Natural killer cell (primary cell): Measurements from ENCODE around the gene PLAAT4. TPM values are rescaled to one million over a fixed set of nuclear protein-coding genes. Genes with fewer than 3 reads are reported as not detected.

Experiments
- ATAC-seq, 3 donors: fragments of 150-1000 bp in 2 of 3; fragments of 200-7000 bp in 1 of 3; cut with Tn5 transposase; 1 replicate in 1 of 3; 2 replicates in 2 of 3; pipeline ENCODE4 v1.10.0; 2021; ENCODE audit warnings: mild to moderate bottlenecking in 2 of 3, moderate library complexity in 2 of 3
- DNase-seq, 2 donors: peaks; one replicate each; pipeline versions ENCODE4 v3.0.0 to v3.0.0-alpha.2; 2013 to 2021; ENCODE audit warnings: mixed read lengths in 1 of 2
- H3K27ac ChIP-seq: one replicate; pipeline ENCODE4 v1.5.1; 2013; ENCODE audit warnings: mild to moderate bottlenecking, low read length
- H3K27me3 ChIP-seq: one replicate; pipeline ENCODE4 v1.6.1; 2013; ENCODE audit warnings: low read length; ENCODE audit not compliant: control insufficient read depth, insufficient read depth
- H3K36me3 ChIP-seq: one replicate; pipeline ENCODE4 v1.6.1; 2013; ENCODE audit warnings: low read length; ENCODE audit not compliant: control insufficient read depth, insufficient read depth
- H3K4me1 ChIP-seq: one replicate; pipeline ENCODE4 v1.6.1; 2013; ENCODE audit warnings: low read length; ENCODE audit not compliant: control insufficient read depth, insufficient read depth
- H3K4me3 ChIP-seq: one replicate; pipeline ENCODE4 v1.5.1; 2013; ENCODE audit warnings: low read length
- H3K9me3 ChIP-seq: one replicate; pipeline ENCODE4 v1.6.1; 2013; ENCODE audit warnings: low read length; ENCODE audit not compliant: control insufficient read depth, insufficient read depth
- H3K27ac Mint-ChIP-seq, 2 donors: one replicate each; pipeline ENCODE4 v1.8.0; 2022; ENCODE audit warnings: mild to moderate bottlenecking in 2 of 2, mixed read lengths in 2 of 2, moderate library complexity in 1 of 2
- H3K27me3 Mint-ChIP-seq, 2 donors: one replicate each; pipeline ENCODE4 v1.8.0; 2022; ENCODE audit warnings: low read depth in 2 of 2, mixed read lengths in 2 of 2
- H3K36me3 Mint-ChIP-seq: one replicate; pipeline ENCODE4 v1.8.0; 2022; ENCODE audit warnings: mixed read lengths
- H3K4me1 Mint-ChIP-seq, 2 donors: one replicate each; pipeline ENCODE4 v1.8.0; 2022; ENCODE audit warnings: mixed read lengths in 2 of 2
- H3K4me3 Mint-ChIP-seq: one replicate; pipeline ENCODE4 v1.8.0; 2022; ENCODE audit warnings: mild to moderate bottlenecking, moderate library complexity, mixed read lengths
- H3K9me3 Mint-ChIP-seq, 2 donors: one replicate each; pipeline ENCODE4 v1.8.0; 2022; ENCODE audit warnings: mixed read lengths in 2 of 2
- WGBS: methylation state at CpG from one replicate; pipeline ENCODE4 v1.1.7; 2013; ENCODE audit warnings: missing lambda C conversion rate; ENCODE audit not compliant: insufficient coverage; 5-methylcytosine and 5-hydroxymethylcytosine counted together
- intact Hi-C: fragments of 100-400 bp; cut with micrococcal nuclease; formaldehyde crosslinking; loops from one replicate; pipeline ENCODE4 v1.14.2; 2022
- total RNA-seq, 4 donors: library from RNA; stranded (reverse); fragments of 120-200 nt in 1 of 4; gene quantifications; one replicate each; pipeline versions ENCODE4 v1.2.3 to v1.2.4, GENCODE V29; 2013 to 2022
- TF ChIP-seq, protein P1 (sequence below): fragments of 200-600 bp; IDR thresholded peaks from one replicate; pipeline ENCODE4 v1.8.0; 2022; ENCODE audit warnings: antibody characterized with exemption

Gene PLAAT4
- total RNA-seq, 3 donors from 2014 or later (not counting 1 experiment from before 2014, with no cell fraction given), result 204 to 215 (median 210) TPM

DNA sequence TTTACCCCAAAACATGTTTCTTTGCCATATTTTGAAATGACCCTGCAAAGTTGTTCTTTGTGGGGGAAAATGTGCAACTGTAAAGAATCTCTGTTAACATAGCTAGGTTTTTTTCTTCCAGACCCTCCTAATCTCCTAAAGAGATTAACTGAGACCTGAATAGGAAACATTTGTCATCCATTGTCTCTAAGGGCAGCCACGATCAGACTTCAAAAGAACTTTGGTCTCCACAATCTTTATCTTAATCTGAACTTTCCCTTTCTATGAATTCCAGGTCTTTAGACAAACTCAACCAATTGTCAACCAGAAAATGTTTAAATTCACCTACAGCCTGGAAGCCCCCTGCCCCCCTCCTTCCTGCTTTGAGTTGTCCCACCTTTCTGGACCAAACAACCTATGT, 35.4 kb upstream of the PLAAT4 start:
- H3K4me3 Mint-ChIP-seq, result no peak overlapping the region
- Histone ChIP-seq H3K36me3 (no peaks in the 10 kb centered on the region), H3K27me3 (no peaks in the 10 kb centered on the region), H3K4me3 (no peak overlapping the region), H3K27ac (no peak overlapping the region), H3K4me1 (peaks cover 18% of the 10 kb centered on the region), H3K9me3 (peaks cover 7% of the 10 kb centered on the region)
- peaks cover 3 to 7% of the 10 kb centered on the region in 2 donors for H3K9me3 Mint-ChIP-seq
- peaks cover 11 to 17% of the 10 kb centered on the region in 2 donors for H3K27me3 Mint-ChIP-seq
- intact Hi-C loops, result no loop called here
- TF ChIP-seq, protein P1, sequence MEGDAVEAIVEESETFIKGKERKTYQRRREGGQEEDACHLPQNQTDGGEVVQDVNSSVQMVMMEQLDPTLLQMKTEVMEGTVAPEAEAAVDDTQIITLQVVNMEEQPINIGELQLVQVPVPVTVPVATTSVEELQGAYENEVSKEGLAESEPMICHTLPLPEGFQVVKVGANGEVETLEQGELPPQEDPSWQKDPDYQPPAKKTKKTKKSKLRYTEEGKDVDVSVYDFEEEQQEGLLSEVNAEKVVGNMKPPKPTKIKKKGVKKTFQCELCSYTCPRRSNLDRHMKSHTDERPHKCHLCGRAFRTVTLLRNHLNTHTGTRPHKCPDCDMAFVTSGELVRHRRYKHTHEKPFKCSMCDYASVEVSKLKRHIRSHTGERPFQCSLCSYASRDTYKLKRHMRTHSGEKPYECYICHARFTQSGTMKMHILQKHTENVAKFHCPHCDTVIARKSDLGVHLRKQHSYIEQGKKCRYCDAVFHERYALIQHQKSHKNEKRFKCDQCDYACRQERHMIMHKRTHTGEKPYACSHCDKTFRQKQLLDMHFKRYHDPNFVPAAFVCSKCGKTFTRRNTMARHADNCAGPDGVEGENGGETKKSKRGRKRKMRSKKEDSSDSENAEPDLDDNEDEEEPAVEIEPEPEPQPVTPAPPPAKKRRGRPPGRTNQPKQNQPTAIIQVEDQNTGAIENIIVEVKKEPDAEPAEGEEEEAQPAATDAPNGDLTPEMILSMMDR, result no peak
- 46% methylated on average over 1 of the region's 1 CpG for WGBS
- ATAC-seq, result no peak
- H3K27ac Mint-ChIP-seq, result no peak overlapping the region
- no peak for DNase-seq
- H3K4me1 Mint-ChIP-seq, result peaks cover 0 to 24% of the 10 kb centered on the region in 2 donors
- peaks cover 13% of the 10 kb centered on the region for H3K36me3 Mint-ChIP-seq

DNA sequence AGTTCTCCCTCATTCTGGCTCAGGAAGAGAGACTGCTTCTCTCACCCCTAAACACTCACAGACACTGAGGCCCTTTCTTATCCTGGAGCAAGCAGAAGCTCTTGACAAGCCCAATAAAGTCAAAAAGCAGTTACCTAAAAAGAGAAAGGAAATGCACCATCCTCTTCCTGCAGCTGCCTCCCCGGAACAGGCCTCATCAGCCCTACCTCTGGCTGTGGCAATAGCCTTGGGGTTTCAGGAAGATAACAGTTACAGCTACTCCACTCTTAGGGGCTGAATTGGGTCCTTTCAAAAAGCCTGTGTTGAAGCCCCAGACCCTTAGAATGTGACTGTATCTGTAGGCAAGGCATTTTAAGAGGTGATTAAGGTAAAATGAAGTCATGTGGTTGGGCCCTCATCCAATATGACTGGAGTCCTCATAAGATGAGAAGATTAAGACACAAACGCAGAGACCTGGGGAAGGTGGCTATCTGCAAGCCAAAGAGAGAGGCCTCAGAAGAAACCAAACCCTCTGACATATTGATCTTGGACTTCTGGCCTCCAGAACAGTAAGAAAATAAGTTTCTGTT, 34.3 kb upstream of the PLAAT4 start:
- 34% methylated on average over 2 of the region's 2 CpGs for WGBS
- no peak for ATAC-seq
- Histone ChIP-seq H3K27ac (no peak overlapping the region), H3K4me1 (peaks cover 23% of the 10 kb centered on the region), H3K36me3 (no peaks in the 10 kb centered on the region), H3K27me3 (no peaks in the 10 kb centered on the region), H3K9me3 (peaks cover 7% of the 10 kb centered on the region), H3K4me3 (no peak overlapping the region)
- H3K9me3 Mint-ChIP-seq, result peaks cover 3 to 7% of the 10 kb centered on the region in 2 donors
- TF ChIP-seq, protein P1, result no peak
- H3K36me3 Mint-ChIP-seq, result peaks cover 13% of the 10 kb centered on the region
- peaks cover 0 to 32% of the 10 kb centered on the region in 2 donors for H3K4me1 Mint-ChIP-seq
- no peak overlapping the region for H3K4me3 Mint-ChIP-seq
- H3K27me3 Mint-ChIP-seq, result peaks cover 6 to 9% of the 10 kb centered on the region in 2 donors
- H3K27ac Mint-ChIP-seq, result peak overlapping the region in 1 of 2 donors; percentile 31
- intact Hi-C loops, result no loop called here
- no peak for DNase-seq

DNA sequence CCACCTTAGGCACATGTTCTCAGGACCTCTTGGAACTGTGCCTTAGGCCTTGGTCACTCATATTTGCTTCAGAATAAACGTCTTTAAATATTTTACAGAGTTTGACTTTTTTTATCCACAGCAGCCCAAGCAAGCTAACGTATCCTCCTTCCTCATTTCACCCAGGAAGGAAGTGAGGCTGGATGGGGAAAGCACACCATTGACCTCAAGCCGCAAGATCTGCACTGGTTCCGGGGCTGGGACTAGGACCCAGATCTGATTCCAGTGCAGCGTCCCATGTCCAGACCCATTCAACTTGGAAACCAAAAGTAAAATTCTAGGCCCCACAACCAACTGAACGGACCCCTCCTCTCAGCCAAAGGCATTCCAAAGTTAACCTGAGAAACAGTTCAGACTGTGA, 33.1 kb upstream of the PLAAT4 start:
- no peak overlapping the region for H3K4me3 ChIP-seq
- H3K9me3 Mint-ChIP-seq, result peaks cover 3 to 7% of the 10 kb centered on the region in 2 donors
- peaks cover 7% of the 10 kb centered on the region for H3K9me3 ChIP-seq
- H3K4me3 Mint-ChIP-seq, result no peak overlapping the region
- WGBS, result 65% methylated on average over 5 of the region's 6 CpGs
- TF ChIP-seq, protein P1, result no peak
- H3K4me1 Mint-ChIP-seq, result peaks cover 0 to 34% of the 10 kb centered on the region in 2 donors
- ATAC-seq, result peak in 1 of 3 donors; percentile 54
- peaks cover 0 to 5% of the 10 kb centered on the region in 2 donors for H3K27me3 Mint-ChIP-seq
- no peak overlapping the region for H3K27ac ChIP-seq
- no peak overlapping the region for H3K27ac Mint-ChIP-seq
- no peaks in the 10 kb centered on the region for H3K36me3 ChIP-seq
- no peaks in the 10 kb centered on the region for H3K27me3 ChIP-seq
- intact Hi-C loops, result no loop called here
- H3K36me3 Mint-ChIP-seq, result peaks cover 13% of the 10 kb centered on the region
- DNase-seq, result no peak
- H3K4me1 ChIP-seq, result peaks cover 23% of the 10 kb centered on the region

DNA sequence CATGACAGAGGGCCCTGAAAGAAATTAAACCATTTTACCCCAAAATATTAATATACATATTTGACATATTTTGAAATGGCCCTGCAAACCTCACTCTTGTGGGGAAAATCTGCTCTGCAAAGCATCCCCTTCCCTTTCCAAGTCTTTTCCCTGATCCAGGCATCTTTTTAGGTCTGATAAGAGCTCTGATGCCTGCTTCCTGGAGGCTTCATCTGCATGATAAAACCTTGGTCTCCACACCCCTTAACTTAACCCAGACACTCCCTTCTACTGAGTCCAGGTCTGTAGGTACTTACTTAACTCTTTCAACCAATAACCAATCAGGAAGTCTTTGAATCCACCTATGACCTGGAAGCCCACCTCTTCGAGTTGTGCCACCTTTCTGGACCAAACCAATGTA, 32.6 kb upstream of the PLAAT4 start:
- DNase-seq (no peak), ATAC-seq (no peak)
- H3K9me3 ChIP-seq, result peaks cover 7% of the 10 kb centered on the region
- no peak overlapping the region for H3K4me3 Mint-ChIP-seq
- H3K27ac Mint-ChIP-seq, result peak overlapping the region in 1 of 2 donors; percentile 31
- no peak overlapping the region for H3K27ac ChIP-seq
- intact Hi-C loops, result no loop called here
- H3K4me1 Mint-ChIP-seq, result peaks cover 0 to 34% of the 10 kb centered on the region in 2 donors
- TF ChIP-seq, protein P1, result no peak
- peaks cover 0 to 2% of the 10 kb centered on the region in 2 donors for H3K27me3 Mint-ChIP-seq
- H3K36me3 Mint-ChIP-seq, result peaks cover 13% of the 10 kb centered on the region
- 76% methylated on average over 1 of the region's 1 CpG for WGBS
- peaks cover 23% of the 10 kb centered on the region for H3K4me1 ChIP-seq
- no peaks in the 10 kb centered on the region for H3K36me3 ChIP-seq
- no peaks in the 10 kb centered on the region for H3K27me3 ChIP-seq
- peaks cover 3 to 7% of the 10 kb centered on the region in 2 donors for H3K9me3 Mint-ChIP-seq
- H3K4me3 ChIP-seq, result no peak overlapping the region
